BE2C (cell line): ENCODE measurements around the gene PRKCG.

Source experiments
- DNase-seq: peaks from one replicate; pipeline ENCODE4 v3.0.0-alpha.2; 2020
- H3K27me3 ChIP-seq: fragments of 250-450 bp; sonication (Bioruptor Pico); 2 replicates; pipeline ENCODE4 v1.5.1; 2020; ENCODE audit warnings: mild to moderate bottlenecking
- H3K36me3 ChIP-seq: fragments of 250-450 bp; sonication (Bioruptor Pico); 2 replicates; pipeline ENCODE4 v1.5.1; 2020; ENCODE audit warnings: mild to moderate bottlenecking
- H3K4me1 ChIP-seq: fragments of 250-450 bp; sonication (Bioruptor Pico); 2 replicates; pipeline ENCODE4 v1.5.1; 2020
- H3K4me3 ChIP-seq: 2 replicates; pipeline ENCODE4 v1.5.1; 2011; ENCODE audit warnings: low read depth, low read length
- H3K9me3 ChIP-seq: fragments of 250-450 bp; sonication (Bioruptor Pico); 2 replicates; pipeline ENCODE4 v1.5.1; 2020
- TF ChIP-seq, protein P1 (sequence below): IDR thresholded peaks from 2 replicates; pipeline ENCODE4 v1.5.1; 2012; ENCODE audit warnings: mild to moderate bottlenecking, low read depth, low read length

Gene PRKCG

DNA sequence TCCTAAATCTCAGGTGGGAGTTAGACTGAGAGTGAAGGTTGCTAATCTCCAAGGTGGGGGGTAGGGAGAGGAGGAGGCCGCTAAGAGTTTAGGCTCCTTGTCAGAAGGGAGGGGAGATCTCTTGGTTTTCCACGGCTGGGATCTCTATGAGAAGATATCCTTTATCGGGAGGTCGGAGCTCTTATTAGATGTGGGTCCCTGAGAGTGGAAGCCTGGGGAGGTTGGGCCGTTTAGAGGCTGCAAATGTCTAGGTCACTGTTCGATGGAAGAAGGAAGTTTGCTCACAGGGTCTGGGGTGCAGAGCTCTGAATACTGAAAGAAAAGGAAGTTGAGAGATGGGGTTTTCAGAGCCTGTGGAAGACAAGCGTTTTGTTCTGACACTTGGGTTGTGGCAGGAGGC, 10.5 kb upstream of the PRKCG start:
- Histone ChIP-seq H3K27me3 (no peaks in the 10 kb centered on the region), H3K4me1 (peaks cover 6% of the 10 kb centered on the region), H3K36me3 (peaks cover 11% of the 10 kb centered on the region; the same call in 1 of the 2 replicates), H3K9me3 (no peaks in the 10 kb centered on the region), H3K4me3 (no peak overlapping the region)
- TF ChIP-seq, protein P1, sequence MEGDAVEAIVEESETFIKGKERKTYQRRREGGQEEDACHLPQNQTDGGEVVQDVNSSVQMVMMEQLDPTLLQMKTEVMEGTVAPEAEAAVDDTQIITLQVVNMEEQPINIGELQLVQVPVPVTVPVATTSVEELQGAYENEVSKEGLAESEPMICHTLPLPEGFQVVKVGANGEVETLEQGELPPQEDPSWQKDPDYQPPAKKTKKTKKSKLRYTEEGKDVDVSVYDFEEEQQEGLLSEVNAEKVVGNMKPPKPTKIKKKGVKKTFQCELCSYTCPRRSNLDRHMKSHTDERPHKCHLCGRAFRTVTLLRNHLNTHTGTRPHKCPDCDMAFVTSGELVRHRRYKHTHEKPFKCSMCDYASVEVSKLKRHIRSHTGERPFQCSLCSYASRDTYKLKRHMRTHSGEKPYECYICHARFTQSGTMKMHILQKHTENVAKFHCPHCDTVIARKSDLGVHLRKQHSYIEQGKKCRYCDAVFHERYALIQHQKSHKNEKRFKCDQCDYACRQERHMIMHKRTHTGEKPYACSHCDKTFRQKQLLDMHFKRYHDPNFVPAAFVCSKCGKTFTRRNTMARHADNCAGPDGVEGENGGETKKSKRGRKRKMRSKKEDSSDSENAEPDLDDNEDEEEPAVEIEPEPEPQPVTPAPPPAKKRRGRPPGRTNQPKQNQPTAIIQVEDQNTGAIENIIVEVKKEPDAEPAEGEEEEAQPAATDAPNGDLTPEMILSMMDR = no peak
- DNase-seq = no peak

DNA sequence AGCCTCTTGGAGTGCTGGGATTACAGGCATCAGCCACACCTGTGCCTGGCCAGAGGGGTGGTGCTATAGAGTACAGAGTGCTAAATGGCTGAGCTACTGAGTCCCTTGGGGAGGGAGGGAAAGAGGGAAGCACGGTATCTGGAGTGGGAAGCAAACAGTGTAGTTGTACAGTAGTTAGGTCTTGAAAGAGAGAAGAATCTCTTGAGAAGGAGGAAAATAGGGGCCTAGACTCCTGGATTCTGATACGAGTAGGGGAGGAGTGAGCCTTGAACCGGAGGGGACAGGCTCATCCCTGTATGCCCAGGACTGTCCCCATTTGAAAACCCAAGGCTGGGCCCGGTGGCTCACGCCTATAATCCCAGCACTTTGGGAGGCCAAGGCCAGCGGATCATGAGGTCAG, 9.2 kb upstream of the PRKCG start:
- TF ChIP-seq, protein P1 = no peak
- Histone ChIP-seq H3K27me3 (no peaks in the 10 kb centered on the region), H3K4me3 (no peak overlapping the region), H3K36me3 (peaks cover 11% of the 10 kb centered on the region; the same call in 1 of the 2 replicates), H3K9me3 (no peaks in the 10 kb centered on the region), H3K4me1 (no peaks in the 10 kb centered on the region)
- DNase-seq = no peak

DNA sequence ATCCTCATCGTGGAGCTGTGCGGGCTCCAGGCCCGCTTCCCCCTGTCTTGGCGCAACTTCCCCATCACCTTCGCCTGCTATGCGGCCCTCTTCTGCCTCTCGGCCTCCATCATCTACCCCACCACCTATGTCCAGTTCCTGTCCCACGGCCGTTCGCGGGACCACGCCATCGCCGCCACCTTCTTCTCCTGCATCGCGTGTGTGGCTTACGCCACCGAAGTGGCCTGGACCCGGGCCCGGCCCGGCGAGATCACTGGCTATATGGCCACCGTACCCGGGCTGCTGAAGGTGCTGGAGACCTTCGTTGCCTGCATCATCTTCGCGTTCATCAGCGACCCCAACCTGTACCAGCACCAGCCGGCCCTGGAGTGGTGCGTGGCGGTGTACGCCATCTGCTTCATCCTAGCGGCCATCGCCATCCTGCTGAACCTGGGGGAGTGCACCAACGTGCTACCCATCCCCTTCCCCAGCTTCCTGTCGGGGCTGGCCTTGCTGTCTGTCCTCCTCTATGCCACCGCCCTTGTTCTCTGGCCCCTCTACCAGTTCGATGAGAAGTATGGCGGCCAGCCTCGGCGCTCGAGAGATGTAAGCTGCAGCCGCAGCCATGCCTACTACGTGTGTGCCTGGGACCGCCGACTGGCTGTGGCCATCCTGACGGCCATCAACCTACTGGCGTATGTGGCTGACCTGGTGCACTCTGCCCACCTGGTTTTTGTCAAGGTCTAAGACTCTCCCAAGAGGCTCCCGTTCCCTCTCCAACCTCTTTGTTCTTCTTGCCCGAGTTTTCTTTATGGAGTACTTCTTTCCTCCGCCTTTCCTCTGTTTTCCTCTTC, 8.0 kb upstream of the PRKCG start:
- Histone ChIP-seq H3K36me3 (peaks cover 11% of the 10 kb centered on the region; the same call in 1 of the 2 replicates), H3K4me3 (no peak overlapping the region), H3K27me3 (no peaks in the 10 kb centered on the region), H3K4me1 (no peaks in the 10 kb centered on the region), H3K9me3 (no peaks in the 10 kb centered on the region)
- TF ChIP-seq, protein P1 = no peak
- no peak for DNase-seq

DNA sequence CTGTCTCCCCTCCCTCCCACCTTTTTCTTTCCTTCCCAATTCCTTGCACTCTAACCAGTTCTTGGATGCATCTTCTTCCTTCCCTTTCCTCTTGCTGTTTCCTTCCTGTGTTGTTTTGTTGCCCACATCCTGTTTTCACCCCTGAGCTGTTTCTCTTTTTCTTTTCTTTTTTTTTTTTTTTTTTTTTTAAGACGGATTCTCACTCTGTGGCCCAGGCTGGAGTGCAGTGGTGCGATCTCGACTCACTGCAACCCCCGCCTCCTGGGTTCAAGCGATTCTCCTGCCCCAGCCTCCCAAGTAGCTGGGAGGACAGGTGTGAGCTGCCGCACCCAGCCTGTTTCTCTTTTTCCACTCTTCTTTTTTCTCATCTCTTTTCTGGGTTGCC, 7.4 kb upstream of the PRKCG start:
- Histone ChIP-seq H3K27me3 (no peaks in the 10 kb centered on the region), H3K4me3 (no peak overlapping the region), H3K9me3 (no peaks in the 10 kb centered on the region), H3K4me1 (no peaks in the 10 kb centered on the region), H3K36me3 (peaks cover 11% of the 10 kb centered on the region; the same call in 1 of the 2 replicates)
- TF ChIP-seq, protein P1 = no peak
- no peak for DNase-seq

DNA sequence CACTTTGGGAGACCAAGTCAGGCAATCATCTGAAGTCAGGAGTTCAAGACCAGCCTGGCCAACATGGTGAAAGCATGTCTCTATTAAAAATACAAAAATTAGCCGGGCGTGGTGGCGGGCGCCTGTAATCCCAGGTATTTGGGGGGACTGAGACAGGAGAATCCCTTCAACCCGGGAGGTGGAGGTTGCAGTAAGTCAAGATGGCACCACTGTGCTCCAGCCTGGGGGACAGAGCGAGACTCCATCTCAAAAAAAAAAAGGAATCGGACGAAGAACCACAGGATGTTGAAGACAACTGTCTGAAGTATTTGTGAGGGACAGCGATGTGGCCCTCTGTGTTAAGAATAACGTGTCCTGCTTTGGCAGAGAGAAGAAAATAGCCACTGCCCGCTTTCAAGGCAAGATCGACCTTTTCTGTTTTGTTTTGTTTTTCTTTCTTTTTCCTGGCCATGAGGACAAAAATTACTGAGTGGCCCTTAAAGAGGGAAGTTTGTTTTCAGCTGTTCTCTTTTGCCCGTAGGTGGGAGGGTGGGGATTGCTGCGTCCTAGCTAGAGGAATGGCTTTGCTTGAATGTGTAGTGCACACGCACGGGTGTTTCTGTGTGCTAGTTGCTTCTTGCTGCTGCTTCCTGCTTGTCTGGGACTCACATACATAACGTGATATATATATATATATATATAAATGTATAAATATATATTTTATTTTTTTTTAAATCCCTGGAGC, 6.2 kb upstream of the PRKCG start:
- Histone ChIP-seq H3K9me3 (no peaks in the 10 kb centered on the region), H3K27me3 (no peaks in the 10 kb centered on the region), H3K4me3 (no peak overlapping the region), H3K4me1 (no peaks in the 10 kb centered on the region), H3K36me3 (peaks cover 11% of the 10 kb centered on the region; the same call in 1 of the 2 replicates)
- TF ChIP-seq, protein P1 = no peak
- DNase-seq = no peak

GRCh38 chr19:53876651-53877224, 5.3 kb upstream of the PRKCG start:
- H3K27me3 ChIP-seq = peaks cover 8% of the 10 kb centered on the region
- no peak for DNase-seq
- H3K4me1 ChIP-seq = no peaks in the 10 kb centered on the region
- no peak overlapping the region for H3K4me3 ChIP-seq
- no peaks in the 10 kb centered on the region for H3K9me3 ChIP-seq
- TF ChIP-seq, protein P1 = no peak
- H3K36me3 ChIP-seq = peaks cover 11% of the 10 kb centered on the region; the same call in 1 of the 2 replicates
